T-cell (primary cell): ENCODE measurements around the gene BOC. TPM values are rescaled to one million over a fixed set of nuclear protein-coding genes. Genes with fewer than 3 reads are reported as not detected.
A peak's percentile ranks its signal among the peaks of the same experiment; 100 is the strongest.

Source experiments
- ATAC-seq, 4 experiments: fragments of 200-7000 bp in 3 of 4; fragments of 150-1000 bp in 1 of 4; cut with Tn5 transposase; replicated peaks in 1 of 4; 1 replicate in 3 of 4; 2 replicates in 1 of 4; pipeline ENCODE4 v1.10.0; 2021; ENCODE audit warnings: moderate library complexity in 3 of 4, mild to moderate bottlenecking in 2 of 4, moderate number of reproducible peaks in 1 of 4
- CTCF ChIA-PET, 2 donors: fragments of 300-600 bp; sonication (Branson Sonifier 250); formaldehyde crosslinking; loops; one replicate each; lab custom pipeline; 2022; ENCODE audit warnings: antibody characterized with exemption in 2 of 2; lab: Charles Lee
- POLR2A ChIA-PET, 2 donors: fragments of 300-600 bp; sonication (Branson Sonifier 250); formaldehyde crosslinking; loops; one replicate each; lab custom pipeline; 2022; ENCODE audit warnings: antibody characterized with exemption in 2 of 2; lab: Charles Lee
- DNase-seq, 35 experiments: peaks; one replicate each; pipeline versions ENCODE4 v3.0.0 to v3.0.0-alpha.2; 2013 to 2023
- H3K27ac ChIP-seq: one replicate; pipeline ENCODE4 v1.5.1; 2013; ENCODE audit warnings: low read length
- H3K27me3 ChIP-seq, 2 experiments: replicated peaks in 1 of 2; 1 replicate in 1 of 2; 2 replicates in 1 of 2; pipeline versions ENCODE4 v1.6.1 to v1.7.0; 2013; ENCODE audit warnings: low read length in 1 of 2, mixed read lengths in 1 of 2; ENCODE audit not compliant: control insufficient read depth in 2 of 2, insufficient read depth in 2 of 2; ENCODE audit errors: extremely low read depth in 1 of 2
- H3K36me3 ChIP-seq, 2 donors: 1 replicate in 1 of 2; 2 replicates in 1 of 2; pipeline versions ENCODE4 v1.6.1 to v1.7.0; 2013; ENCODE audit warnings: low read length in 1 of 2; ENCODE audit not compliant: control insufficient read depth in 2 of 2, insufficient read depth in 1 of 2; ENCODE audit errors: extremely low read depth in 1 of 2
- H3K4me1 ChIP-seq, 2 experiments: 1 replicate in 1 of 2; 2 replicates in 1 of 2; pipeline versions ENCODE4 v1.6.1 to v1.7.0; 2013; ENCODE audit warnings: low read length in 2 of 2, mixed read lengths in 1 of 2; ENCODE audit not compliant: insufficient read depth in 2 of 2, control insufficient read depth in 1 of 2; ENCODE audit errors: extremely low read depth in 1 of 2
- H3K4me3 ChIP-seq, 2 donors: 1 replicate in 1 of 2; 2 replicates in 1 of 2; pipeline versions ENCODE4 v1.5.1 to v1.7.0; 2013; ENCODE audit warnings: mild to moderate bottlenecking in 2 of 2, low read length in 1 of 2, moderate library complexity in 1 of 2; ENCODE audit not compliant: control insufficient read depth in 1 of 2; ENCODE audit errors: extremely low read depth in 1 of 2
- H3K9me3 ChIP-seq: 2 replicates; pipeline ENCODE4 v1.7.0; 2013
- H3K27ac Mint-ChIP-seq, 2 donors: one replicate each; pipeline ENCODE4 v1.8.0; 2020 to 2021; ENCODE audit warnings: mild to moderate bottlenecking in 2 of 2, mixed read lengths in 2 of 2
- H3K27me3 Mint-ChIP-seq, 2 donors: one replicate each; pipeline ENCODE4 v1.8.0; 2021 to 2022; ENCODE audit warnings: mixed read lengths in 2 of 2
- H3K36me3 Mint-ChIP-seq: one replicate; pipeline ENCODE4 v1.8.0; 2021; ENCODE audit warnings: mixed read lengths
- H3K4me1 Mint-ChIP-seq, 3 donors: one replicate each; pipeline ENCODE4 v1.8.0; 2020 to 2022; ENCODE audit warnings: mixed read lengths in 3 of 3, mild to moderate bottlenecking in 1 of 3
- H3K4me3 Mint-ChIP-seq, 3 donors: one replicate each; pipeline ENCODE4 v1.8.0; 2020 to 2022; ENCODE audit warnings: mild to moderate bottlenecking in 3 of 3, mixed read lengths in 3 of 3, moderate library complexity in 3 of 3
- H3K9me3 Mint-ChIP-seq, 3 donors: one replicate each; pipeline ENCODE4 v1.8.0; 2020 to 2022; ENCODE audit warnings: mixed read lengths in 3 of 3
- WGBS: methylation state at CpG from one replicate; pipeline ENCODE4 v1.1.5; 2013; ENCODE audit warnings: missing lambda C conversion rate; ENCODE audit not compliant: insufficient coverage; 5-methylcytosine and 5-hydroxymethylcytosine counted together
- total RNA-seq, 35 experiments: library from RNA in 6 of 35; stranded (reverse) in 6 of 35; fragments of 120-200 nt in 1 of 35; gene quantifications; one replicate each; pipeline versions ENCODE4 v1.2.1 to v1.2.4 and lab custom pipeline; 2013 to 2026

Gene BOC
- total RNA-seq, 5 donors from 2014 or later (not counting 1 experiment from before 2014, with no cell fraction given), result 0.16 to 0.20 TPM; not detected in 3

DNA sequence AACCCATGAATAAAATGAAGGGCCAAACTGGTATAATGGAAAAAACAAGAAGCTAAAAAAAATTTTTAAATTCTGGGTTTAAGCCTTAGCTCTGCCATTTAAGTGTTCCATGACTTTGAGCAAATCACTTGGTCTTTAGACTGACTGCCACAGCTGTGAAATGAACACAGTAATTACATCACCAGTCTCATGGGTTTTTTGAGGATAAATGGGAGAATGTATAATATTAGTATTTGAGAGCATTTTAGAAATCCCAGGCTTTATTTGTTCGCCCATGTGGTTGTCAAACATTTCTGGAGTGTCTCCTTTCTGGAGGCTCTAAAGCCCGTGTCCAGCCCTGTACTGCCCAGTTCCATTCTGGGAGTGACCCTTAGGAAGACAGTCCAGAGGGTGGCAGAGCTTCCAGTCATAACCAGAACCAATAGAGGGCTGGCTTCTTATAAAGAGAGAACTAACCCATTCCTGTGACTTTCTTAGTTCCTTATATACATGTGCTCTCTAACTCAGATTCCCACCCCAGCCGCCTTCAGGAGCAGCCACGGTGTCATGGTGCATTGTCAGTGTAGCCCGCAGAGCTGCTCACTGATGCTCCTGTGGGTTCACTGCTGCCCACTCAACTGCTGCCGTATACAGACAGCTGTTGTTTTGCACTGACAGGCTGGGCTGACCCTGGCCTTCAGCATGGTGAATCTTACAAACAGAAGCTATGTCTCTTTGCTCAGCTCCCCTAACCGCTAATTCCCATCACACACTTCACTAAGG is 44.7 kb downstream of the BOC start:
- POLR2A ChIA-PET, result no interaction called here
- no peaks in the 10 kb centered on the region for H3K36me3 Mint-ChIP-seq
- no peaks in the 10 kb centered on the region for H3K9me3 ChIP-seq

DNA sequence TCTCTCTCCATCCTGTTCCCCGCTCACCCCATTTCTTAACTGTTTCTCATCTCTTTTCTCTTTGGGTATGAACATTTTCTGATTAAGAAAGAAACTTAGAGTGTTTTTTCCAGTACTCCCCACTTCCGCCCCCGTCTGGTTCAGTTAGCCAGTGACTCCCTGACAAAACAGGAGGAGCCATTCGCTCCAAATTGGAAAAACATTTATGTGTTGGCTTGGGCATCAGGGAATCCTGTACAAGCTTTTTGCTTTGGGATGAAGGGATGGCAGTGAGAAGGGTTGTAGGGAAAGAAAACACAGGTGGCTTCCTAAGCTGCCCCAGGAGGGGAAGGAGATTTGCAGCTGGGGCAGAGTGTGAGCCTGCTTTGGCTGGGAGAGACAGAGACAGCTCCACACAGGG is 47.0 kb downstream of the BOC start:
- Histone ChIP-seq H3K27ac (no peak overlapping the region), H3K9me3 (no peaks in the 10 kb centered on the region), H3K4me3 (no peak overlapping the region), H3K36me3 (no peaks in the 10 kb centered on the region), H3K4me1 (no peaks in the 10 kb centered on the region), H3K27me3 (peaks cover 0 to 3% of the 10 kb centered on the region in 2 experiments)
- ChIA-PET CTCF (no interaction called here), POLR2A (no interaction called here)
- ATAC-seq, result no peak
- DNase-seq, result no peak
- Mint-ChIP-seq H3K27ac (peak overlapping the region in 1 of 2 donors; percentile 5), H3K9me3 (no peaks in the 10 kb centered on the region), H3K27me3 (peaks cover 0 to 4% of the 10 kb centered on the region in 2 donors), H3K4me1 (peaks cover 0 to 2% (median 0%) of the 10 kb centered on the region in 3 donors), H3K36me3 (no peaks in the 10 kb centered on the region), H3K4me3 (no peak overlapping the region)
- WGBS, result 83% methylated on average over 1 of the region's 4 CpGs

More for the DNA sequence above, 44.7 kb downstream of the BOC start:
- Histone ChIP-seq H3K4me3 (no peak overlapping the region), H3K4me1 (no peaks in the 10 kb centered on the region), H3K27me3 (peaks cover 0 to 8% of the 10 kb centered on the region in 2 experiments), H3K36me3 (no peaks in the 10 kb centered on the region), H3K27ac (no peak overlapping the region)
- Mint-ChIP-seq H3K9me3 (no peaks in the 10 kb centered on the region), H3K27ac (no peak overlapping the region), H3K4me1 (peaks cover 0 to 2% (median 0%) of the 10 kb centered on the region in 3 donors), H3K27me3 (peaks cover 0 to under 1% of the 10 kb centered on the region in 2 donors), H3K4me3 (no peak overlapping the region)
- DNase-seq (no peak), ATAC-seq (no peak)
- CTCF ChIA-PET, result no interaction called here
- 73% methylated on average over 5 of the region's 7 CpGs for WGBS

DNA sequence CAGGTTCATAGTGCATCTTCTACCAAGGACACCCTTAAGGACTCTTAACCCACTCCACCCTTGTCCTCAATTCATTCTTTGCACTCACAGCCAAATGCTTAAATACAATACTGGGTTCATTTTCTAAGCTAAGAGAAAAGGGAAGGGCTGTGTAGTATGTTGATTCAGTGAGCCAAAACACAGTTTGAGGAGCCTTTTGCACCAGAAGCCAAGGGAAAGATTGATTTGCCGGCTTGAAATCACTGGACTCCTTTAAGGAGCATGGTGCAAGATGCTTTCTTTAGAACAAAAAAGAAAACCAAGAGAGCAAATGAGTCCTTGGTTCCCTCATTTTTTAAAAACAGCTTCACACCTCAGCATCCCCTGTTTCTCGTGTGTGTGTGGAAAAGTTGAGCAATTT is 47.8 kb downstream of the BOC start:
- peaks cover 0 to 2% (median 0%) of the 10 kb centered on the region in 3 donors for H3K4me1 Mint-ChIP-seq
- H3K36me3 ChIP-seq, result no peaks in the 10 kb centered on the region
- no peaks in the 10 kb centered on the region for H3K9me3 ChIP-seq
- ChIA-PET POLR2A (no interaction called here), CTCF (no interaction called here)
- no peaks in the 10 kb centered on the region for H3K9me3 Mint-ChIP-seq
- no peak for DNase-seq
- no peak overlapping the region for H3K4me3 Mint-ChIP-seq
- H3K4me3 ChIP-seq, result no peak overlapping the region
- 80% methylated on average over 1 of the region's 2 CpGs for WGBS
- no peak overlapping the region for H3K27ac Mint-ChIP-seq
- ATAC-seq, result no peak
- no peaks in the 10 kb centered on the region for H3K4me1 ChIP-seq
- no peaks in the 10 kb centered on the region for H3K36me3 Mint-ChIP-seq
- peaks cover 0 to 4% of the 10 kb centered on the region in 2 donors for H3K27me3 Mint-ChIP-seq
- peaks cover 0 to 4% of the 10 kb centered on the region in 2 experiments for H3K27me3 ChIP-seq
- H3K27ac ChIP-seq, result no peak overlapping the region

DNA sequence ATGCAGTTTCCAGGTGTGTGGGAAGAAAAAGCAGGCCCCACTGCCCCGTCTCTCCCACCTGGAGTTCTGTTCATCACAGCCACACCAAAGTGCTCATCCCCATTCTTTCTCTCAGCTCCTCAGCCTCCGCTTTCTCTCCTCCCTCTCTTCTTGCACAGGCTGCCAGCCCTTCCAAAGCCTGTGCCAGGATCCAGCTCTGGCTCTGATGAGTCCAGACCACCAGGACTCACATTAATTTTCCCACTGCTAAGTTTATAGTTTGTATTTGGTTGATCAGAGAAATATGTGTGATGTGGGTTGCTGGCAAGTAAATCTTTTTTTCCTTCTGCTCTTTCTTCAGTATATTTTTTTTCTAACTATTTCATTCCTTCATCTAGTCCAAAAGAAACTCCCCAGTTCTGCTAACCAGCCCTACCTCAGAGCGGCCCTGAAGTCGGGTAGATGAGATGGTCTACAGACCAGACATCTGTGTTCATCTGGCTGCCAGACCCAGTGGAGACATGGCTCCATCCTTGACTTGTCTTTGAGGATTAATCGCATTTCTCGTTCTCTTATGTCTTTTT is 49.8 kb downstream of the BOC start:
- no peak for ATAC-seq
- CTCF ChIA-PET, result no interaction called here
- POLR2A ChIA-PET, result no interaction called here

DNA sequence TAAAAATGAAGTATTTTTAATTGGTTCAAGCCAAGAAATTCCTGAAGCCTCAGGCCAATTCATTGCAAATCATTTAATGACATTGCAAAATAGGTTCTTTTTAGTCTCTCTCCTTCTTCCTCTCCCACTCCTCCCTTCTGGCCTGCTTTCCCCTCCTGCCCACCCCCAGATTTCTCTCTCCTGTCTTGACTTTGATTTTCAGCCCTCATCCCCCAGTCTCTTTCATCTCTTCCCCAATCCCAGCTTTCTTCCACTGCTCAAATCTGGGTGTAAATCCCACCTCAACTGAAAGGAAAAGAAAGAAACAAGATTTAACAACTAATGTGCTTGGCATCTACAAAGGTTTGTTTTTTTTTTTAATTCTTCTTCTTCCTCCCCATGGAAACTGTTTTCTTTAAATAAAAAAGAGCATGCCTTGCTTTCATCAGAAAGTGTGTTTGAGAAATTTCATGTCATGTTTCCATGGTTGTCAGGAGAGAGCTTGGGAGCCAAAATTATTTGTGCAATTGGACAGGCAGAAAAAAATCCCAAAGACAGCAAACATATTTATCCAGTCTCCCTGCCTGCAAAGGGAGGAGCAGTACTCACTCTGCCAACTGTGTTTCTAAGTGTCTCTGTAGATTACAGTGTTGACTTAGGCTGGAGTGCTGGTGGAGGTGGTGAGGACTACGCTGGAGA is 50.4 kb downstream of the BOC start:
- CTCF ChIA-PET, result no interaction called here
- DNase-seq, result no peak
- Mint-ChIP-seq H3K27me3 (peaks cover 0 to 4% of the 10 kb centered on the region in 2 donors), H3K9me3 (no peaks in the 10 kb centered on the region), H3K4me1 (no peaks in the 10 kb centered on the region), H3K36me3 (no peaks in the 10 kb centered on the region), H3K4me3 (no peak overlapping the region), H3K27ac (no peak overlapping the region)
- POLR2A ChIA-PET, result no interaction called here
- Histone ChIP-seq H3K4me1 (no peaks in the 10 kb centered on the region), H3K4me3 (no peak overlapping the region), H3K27me3 (peaks cover 0 to 11% of the 10 kb centered on the region in 2 experiments), H3K27ac (no peak overlapping the region), H3K9me3 (no peaks in the 10 kb centered on the region), H3K36me3 (no peaks in the 10 kb centered on the region)
- no peak for ATAC-seq
- 100% methylated on average over 1 of the region's 1 CpG for WGBS

More for the DNA sequence above, 49.8 kb downstream of the BOC start:
- H3K27me3 ChIP-seq, result peaks cover 0 to 11% of the 10 kb centered on the region in 2 experiments
- H3K9me3 ChIP-seq, result no peaks in the 10 kb centered on the region
- H3K36me3 ChIP-seq, result no peaks in the 10 kb centered on the region
- no peak overlapping the region for H3K4me3 ChIP-seq
- peaks cover 0 to 4% of the 10 kb centered on the region in 2 donors for H3K27me3 Mint-ChIP-seq
- H3K4me1 ChIP-seq, result no peaks in the 10 kb centered on the region
- no peaks in the 10 kb centered on the region for H3K4me1 Mint-ChIP-seq
- DNase-seq, result no peak
- no peak overlapping the region for H3K27ac ChIP-seq
- H3K9me3 Mint-ChIP-seq, result no peaks in the 10 kb centered on the region
- no peaks in the 10 kb centered on the region for H3K36me3 Mint-ChIP-seq
- no peak overlapping the region for H3K4me3 Mint-ChIP-seq
- 38% methylated on average over 2 of the region's 6 CpGs for WGBS
- H3K27ac Mint-ChIP-seq, result no peak overlapping the region

DNA sequence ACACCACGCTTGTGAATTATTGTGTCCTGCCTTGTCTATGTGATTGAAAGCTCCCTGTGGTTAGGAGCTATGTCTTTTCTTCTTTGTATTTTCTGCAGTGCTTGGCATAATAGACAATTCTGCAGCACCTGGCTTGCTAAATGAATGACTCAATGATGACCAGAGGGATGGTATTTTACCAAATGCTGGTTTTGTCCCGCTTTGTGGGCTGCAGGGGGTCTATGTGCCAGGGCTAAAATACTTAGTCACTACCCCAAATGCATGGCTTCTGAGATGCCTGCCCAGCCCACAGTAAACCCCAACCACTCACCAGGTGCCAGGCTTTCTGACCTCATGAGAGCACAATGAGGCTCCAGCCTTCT is 50.9 kb downstream of the BOC start:
- Mint-ChIP-seq H3K36me3 (no peaks in the 10 kb centered on the region), H3K27me3 (peaks cover 0 to 4% of the 10 kb centered on the region in 2 donors), H3K27ac (no peak overlapping the region), H3K4me3 (no peak overlapping the region), H3K4me1 (no peaks in the 10 kb centered on the region), H3K9me3 (no peaks in the 10 kb centered on the region)
- Histone ChIP-seq H3K27ac (no peak overlapping the region), H3K4me1 (no peaks in the 10 kb centered on the region), H3K4me3 (no peak overlapping the region), H3K27me3 (peaks cover 0 to 12% of the 10 kb centered on the region in 2 experiments), H3K9me3 (no peaks in the 10 kb centered on the region), H3K36me3 (no peaks in the 10 kb centered on the region)
- ATAC-seq, result no peak
- DNase-seq, result no peak
- WGBS, result 90% methylated on average over 2 of the region's 2 CpGs
- POLR2A ChIA-PET, result no interaction called here
- CTCF ChIA-PET, result no interaction called here
